Measurements from ENCODE around the gene CALU.

GRCh38 chr7:128752251-128752650 lies 13.1 kb downstream of the CALU start:
- TF ChIP-seq EZH2 (IDR thresholded peaks at IDR 0.05; ENCODE audit: borderline replicate concordance, low read depth, low read length, severe bottlenecking) (no peak), CTCF (IDR thresholded peaks at IDR 0.05; ENCODE audit: borderline replicate concordance, extremely low read depth, low read length, poor library complexity, severe bottlenecking) (no peak)
